Cardiac ventricle fibroblast (primary cell): ENCODE data around the gene CP. TPM values are rescaled to one million over a fixed set of nuclear protein-coding genes. Genes with fewer than 3 reads are reported as not detected.

Source experiments
- total RNA-seq: library from RNA; depleted of rRNA; stranded (reverse); fragments of >200 nt; gene quantifications from 2 replicates; pipeline ENCODE4 v1.2.3, GENCODE V29; 2015

CP gene
- 2.4 and 4.2 TPM in 2 replicates for total RNA-seq

GRCh38 chr3:149221783-149222517 lies at the start of gene CP:
TSS of gene CP (minus strand) at chr3:149221829. CDS start at chr3:149221792, 37 bp downstream.

GRCh38 chr3:149129326-149130205 lies 92.1 kb downstream of the CP start, which contains the start of gene HPS3:
TSS of gene HPS3 (plus strand) at chr3:149129638. CDS start at chr3:149129724, 86 bp downstream.

Other genes with a start within 250 kb of the CP start
- 21.7 and 27.2 TPM in 2 replicates for gene GYG1, start 230.3 kb downstream of the CP start, total RNA-seq
- gene HLTF, start 135.3 kb downstream of the CP start, total RNA-seq = 29.4 and 31.4 TPM in 2 replicates
- 10.7 and 11.9 TPM in 2 replicates for gene HPS3, start 92.2 kb downstream of the CP start, total RNA-seq
- 1.1 and 1.2 TPM in 2 replicates for gene TM4SF18, start 111.8 kb upstream of the CP start, total RNA-seq
- 277 and 295 TPM in 2 replicates for gene TM4SF1, start 155.8 kb upstream of the CP start, total RNA-seq